OCI-LY3 (cell line): ENCODE data around the gene RNF113B.

Experiments used
- EZH2phosphoT487 ChIP-seq: fragments of 200-600 bp; shearing (Covaris generic); IDR thresholded peaks from 2 replicates; pipeline ENCODE4 v1.6.1; 2018; ENCODE audit warnings: antibody characterized with exemption, mixed run types, low read depth
- TF ChIP-seq, protein P1 (sequence below): fragments of 200-600, 300-600 bp; sonication (generic); IDR thresholded peaks from 2 replicates; pipeline ENCODE4 v1.5.1; 2014; ENCODE audit warnings: antibody characterized with exemption, low read length, low read depth

DNA sequence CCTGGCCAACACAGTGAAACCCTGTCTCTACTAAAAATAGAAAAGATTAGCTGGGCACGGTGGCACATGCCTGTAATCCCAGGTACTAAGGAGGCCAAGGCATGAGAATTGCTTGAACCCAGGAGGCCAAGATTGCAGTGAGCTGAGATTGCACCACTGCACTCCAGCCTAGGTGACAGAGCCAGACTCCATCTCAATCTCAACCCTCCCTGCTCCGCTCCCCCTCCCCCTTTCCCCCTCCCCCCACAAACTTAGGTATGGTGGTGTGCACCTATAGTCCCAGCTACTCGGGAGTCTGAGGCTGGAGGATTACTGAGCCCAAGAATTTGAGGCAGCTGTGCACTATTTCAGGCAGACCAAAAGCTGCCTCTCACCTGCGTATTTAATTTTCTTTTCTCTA lies 21.6 kb upstream of the RNF113B start:
- TF ChIP-seq, protein P1, sequence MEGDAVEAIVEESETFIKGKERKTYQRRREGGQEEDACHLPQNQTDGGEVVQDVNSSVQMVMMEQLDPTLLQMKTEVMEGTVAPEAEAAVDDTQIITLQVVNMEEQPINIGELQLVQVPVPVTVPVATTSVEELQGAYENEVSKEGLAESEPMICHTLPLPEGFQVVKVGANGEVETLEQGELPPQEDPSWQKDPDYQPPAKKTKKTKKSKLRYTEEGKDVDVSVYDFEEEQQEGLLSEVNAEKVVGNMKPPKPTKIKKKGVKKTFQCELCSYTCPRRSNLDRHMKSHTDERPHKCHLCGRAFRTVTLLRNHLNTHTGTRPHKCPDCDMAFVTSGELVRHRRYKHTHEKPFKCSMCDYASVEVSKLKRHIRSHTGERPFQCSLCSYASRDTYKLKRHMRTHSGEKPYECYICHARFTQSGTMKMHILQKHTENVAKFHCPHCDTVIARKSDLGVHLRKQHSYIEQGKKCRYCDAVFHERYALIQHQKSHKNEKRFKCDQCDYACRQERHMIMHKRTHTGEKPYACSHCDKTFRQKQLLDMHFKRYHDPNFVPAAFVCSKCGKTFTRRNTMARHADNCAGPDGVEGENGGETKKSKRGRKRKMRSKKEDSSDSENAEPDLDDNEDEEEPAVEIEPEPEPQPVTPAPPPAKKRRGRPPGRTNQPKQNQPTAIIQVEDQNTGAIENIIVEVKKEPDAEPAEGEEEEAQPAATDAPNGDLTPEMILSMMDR, result no peak
- TF ChIP-seq EZH2phosphoT487, result no peak
